HG02642 (cell line): Measurements from ENCODE around the gene PAWR.
"Not testable (repeated sequence)": the region's sequence is repeated elsewhere in the genome, so short reads cannot be mapped to it uniquely, and the experiment has no call there.

Experiments used
- ATAC-seq: cut with Tn5 transposase; IDR thresholded peaks from one replicate; pipeline ENCODE4 v1.9.1; 2021; ENCODE audit warnings: mild to moderate bottlenecking; ENCODE audit not compliant: unreplicated experiment, poor library complexity

Gene PAWR

DNA sequence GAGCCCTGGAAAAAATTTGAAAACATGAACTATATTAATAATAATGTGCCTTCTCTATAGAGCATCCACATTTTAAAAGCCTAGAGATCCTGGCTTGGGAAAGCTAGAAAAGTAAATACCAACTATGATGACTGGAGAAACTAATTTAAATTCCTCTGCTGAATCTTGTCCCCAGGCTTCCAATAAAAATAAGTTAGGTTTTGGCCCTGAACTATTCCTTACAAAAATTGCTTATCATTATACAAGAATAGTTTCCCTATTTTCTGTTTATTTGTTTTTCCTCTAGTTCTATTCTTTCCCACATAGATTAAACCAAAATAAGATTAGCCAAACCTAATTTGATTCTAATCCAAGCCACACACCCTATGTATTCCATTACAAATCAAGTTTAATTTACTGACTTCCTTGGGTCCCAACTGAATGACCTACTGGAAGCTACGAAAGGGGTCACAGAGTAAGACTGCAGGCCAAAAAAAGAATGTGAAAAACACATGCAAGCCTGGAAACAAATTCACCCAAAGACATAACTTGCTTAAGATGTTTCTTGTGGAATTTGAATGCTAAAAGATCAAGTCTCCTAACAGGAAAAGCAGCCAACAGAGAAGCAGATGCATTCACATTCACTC lies 133.0 kb downstream of the PAWR start:
- ATAC-seq, result no peak

DNA sequence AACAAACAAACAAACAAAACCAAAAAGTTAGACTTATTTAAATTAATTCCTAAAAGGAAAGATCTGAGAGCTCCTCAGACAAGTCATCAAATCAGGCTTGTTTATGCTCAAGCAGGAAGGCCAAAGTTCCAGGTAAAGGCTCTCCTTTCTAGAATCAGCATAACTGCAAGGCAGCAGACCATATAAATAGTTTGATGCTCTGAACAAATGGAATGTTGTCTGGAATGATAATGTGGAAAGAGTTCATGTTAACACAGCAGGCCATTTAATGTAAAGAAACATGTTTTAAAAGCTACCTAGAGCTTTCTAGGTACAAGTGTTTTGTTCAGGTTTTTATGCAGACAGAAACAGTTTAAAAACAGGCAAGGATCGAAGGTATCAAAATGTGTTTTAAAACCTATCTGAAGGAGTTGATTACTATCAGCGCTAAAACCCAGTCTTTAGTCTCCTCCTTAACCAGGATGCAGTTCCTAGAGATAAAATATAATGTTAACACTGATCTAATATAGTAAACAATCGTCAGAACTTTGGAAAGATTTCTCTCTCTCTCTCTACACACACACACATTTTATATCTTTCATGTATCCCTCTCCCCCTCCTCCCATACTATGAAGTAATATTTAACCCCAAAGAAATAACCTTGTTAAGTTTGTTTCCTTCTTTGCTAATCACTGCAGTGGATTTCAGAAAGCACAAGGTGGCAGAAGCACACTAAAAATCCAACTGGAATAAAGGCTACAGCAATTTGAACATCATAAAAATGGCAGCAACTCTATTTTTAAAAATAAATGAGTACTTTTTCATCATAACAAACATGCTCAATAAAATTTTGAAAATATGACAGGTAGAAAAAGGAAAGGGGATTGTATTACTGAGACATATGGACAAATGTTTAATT lies 135.5 kb downstream of the PAWR start:
- ATAC-seq, result no peak

DNA sequence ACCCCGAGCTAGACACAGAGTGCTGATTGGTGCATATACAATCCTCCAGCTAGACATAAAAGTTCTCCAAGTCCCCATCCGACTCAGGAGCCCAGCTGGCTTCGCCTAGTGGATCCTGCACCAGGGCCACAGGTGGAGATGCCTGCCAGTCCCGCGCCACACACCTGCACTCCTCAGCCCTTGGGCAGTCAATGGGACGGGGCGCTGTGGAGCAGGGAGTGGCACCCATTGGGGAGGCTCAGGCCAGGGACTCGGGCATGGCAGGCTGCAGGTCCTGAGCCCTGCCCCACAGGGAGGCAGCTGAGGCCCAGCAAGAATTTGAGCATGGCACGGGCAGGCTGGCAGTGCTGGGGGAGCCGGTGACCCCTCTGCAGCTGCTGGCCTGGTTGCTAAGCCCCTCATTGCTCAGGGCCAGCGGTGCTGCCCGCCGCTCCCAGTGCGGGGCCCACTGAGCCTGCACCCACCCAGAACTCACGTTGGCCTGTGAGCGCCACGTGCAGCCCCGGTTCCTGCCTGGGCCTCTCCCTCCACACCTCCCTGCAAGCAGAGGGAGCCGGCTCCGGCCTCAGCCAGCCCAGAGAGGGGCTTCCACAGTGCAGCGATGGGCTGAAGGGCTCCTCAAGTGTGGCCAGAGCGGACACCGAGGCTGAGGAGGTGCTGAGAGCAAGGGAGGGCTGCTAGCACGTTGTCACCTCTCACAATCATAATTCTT lies 136.7 kb downstream of the PAWR start:
- ATAC-seq, result no peak

DNA sequence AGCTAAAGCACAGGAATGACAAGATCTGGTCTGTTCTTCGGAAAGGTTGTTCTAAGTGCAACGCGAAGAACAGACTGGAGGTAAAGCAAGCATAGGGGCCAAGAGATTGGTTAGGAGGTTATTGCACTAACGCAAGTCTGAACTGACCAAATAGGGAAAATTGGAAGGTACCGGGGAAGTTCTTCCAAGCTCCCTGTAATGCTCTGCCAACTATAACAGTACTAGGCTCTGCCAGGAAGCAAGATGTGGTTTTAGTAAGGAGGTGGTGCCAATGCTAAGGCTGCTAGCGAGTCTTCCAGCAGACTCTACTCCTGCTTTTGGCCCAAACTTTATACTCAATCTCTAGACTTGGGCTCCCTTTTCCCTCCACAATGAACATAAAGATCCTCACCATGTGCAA lies 138.6 kb downstream of the PAWR start:
- ATAC-seq, result no peak

DNA sequence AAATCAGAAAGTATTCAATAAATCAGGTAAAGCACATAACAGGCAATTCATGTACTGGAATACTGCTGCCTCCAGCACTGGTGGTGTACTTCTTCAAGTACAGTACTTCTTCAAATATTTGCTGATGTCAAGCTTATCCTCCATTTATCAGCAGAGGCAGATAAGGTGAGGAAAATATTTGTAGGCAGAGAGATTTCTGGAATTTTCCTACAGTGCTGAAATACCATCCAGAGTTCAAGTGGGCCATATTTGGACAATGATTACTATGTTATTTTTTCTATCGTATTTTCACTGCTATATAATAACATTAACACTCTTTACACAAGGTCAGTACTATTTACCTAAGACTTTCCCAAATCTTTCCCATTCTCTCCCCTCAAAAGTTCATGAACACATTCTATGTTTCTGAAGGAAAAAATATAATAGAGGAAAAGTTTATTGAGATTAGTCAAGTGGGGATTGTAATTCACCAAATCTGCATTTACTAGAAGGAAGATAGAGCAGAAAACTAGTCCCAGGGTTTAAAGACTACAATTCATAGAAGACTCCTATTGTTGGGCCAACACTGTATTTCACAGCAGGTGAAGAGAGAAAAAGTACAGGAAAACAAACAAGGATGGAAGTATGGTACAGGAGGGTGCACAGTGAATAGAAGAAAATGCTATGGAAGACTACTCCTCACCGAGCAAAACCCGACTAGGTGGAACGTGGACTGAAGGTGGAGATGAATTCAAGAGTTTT lies 141.1 kb downstream of the PAWR start:
- no peak for ATAC-seq

DNA sequence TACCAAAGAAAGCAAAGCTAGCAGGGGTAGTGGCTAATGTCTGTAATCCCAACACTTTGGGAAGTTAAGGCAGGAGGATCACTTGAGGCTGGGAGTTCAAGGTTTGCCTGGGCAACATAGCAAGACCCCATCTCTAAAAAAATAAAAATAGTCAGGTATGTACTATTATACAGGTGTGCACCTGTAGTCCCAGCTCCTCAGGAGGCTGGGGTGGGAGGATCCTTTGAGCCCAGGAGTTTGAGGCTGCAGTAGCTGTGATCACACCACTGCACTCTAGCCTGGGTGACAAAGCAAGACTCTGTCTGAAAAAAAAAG lies 142.2 kb downstream of the PAWR start:
- ATAC-seq, result no peak

DNA sequence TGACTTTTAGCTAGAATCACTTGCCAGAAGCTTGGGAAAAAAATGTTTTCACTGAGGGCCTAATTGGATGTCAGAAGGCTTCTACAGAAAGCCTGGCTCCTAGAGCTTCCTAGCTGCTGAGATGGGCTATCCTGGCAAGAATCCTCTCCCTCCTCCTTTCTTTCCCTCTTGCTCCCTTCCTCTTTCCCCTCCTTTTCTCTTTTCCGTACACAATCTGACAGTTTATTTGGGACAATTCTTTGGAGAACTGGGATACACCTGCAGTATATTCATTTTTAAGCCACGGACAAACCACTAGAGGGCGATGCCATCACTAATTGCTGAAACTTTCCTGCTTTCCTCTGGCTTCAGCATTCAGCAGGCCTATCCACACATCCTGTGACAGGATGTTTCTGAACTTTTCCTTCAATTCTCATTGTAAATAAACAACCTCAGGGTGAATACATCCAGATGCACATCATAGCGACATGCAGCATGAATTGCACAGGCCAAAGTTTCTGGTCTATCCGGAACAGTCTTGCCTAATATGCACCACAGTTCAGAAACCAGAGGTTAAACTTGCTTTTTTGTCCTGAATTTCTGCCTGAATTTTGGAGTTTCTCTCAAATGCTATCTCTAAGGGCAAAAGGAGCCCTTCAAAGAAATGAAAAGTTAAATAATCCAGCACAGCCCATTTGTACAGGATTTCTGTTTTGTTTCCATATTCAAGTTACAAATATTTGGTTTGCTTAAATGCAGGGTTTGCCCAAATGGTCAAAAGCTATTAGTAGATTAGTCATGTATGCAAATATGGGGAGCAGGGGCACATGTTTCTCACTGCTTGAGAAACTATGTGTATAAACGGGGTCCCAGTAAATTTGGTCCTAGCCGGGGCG lies 142.8 kb downstream of the PAWR start:
- peak; percentile 85 for ATAC-seq

DNA sequence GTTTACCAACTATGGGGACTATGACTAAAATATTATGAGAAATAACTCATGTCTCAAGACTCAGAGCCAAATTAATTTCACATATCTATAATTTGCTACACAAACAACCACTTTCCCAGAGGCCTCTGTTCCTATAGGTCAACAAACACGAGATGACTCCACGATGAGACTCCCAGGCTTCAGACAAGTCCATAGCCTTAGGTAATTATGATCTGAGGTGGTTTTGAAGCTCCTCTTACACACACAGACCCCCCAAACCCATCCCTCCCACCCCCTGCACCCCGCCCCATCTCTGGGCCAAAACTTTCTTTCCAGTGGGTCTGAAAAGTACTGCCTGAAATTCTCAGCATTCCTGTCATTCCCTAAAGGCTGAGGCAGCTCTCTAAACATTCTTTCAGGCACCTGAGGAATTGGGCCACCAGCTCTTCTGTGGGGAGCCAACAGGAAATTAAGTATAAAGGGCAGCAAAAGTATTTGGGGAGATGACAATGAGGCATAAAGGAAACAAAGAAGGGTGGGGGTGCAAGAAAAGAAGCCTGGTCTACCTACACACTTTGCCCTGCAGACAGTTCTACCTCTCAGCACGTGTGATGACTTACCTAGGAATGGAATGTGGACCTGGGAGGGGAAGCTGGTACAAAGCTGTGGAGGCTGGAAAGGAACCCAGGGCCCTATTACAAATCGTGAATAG lies 143.6 kb downstream of the PAWR start:
- ATAC-seq, result no peak

DNA sequence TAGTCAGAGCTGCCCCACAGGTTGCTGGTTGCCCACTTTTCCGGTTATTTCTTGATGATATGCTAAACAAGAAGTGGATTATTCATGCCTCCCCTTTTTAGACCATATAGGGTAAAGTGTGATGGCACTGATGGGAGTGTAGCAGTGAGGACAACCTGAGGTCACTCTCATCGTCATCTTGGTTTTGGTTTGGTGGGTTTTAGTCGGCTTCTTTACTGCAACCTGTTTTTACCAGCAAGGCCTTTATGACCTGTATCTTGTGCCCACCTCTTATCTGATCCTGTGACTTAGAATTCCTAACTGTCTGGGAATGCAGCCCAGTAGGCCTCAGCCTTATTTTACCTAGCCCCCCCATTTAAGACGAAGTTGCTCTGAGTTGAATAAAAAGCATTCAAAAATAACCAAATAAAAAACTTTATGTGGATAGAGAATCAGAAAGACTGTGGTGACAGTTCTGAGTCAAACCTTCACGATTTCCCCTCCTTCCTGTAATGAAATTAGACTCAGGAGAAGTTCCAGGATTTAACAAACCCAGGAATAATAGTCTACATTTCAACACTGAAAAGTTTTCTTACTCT lies 144.2 kb downstream of the PAWR start:
- ATAC-seq, result no peak

DNA sequence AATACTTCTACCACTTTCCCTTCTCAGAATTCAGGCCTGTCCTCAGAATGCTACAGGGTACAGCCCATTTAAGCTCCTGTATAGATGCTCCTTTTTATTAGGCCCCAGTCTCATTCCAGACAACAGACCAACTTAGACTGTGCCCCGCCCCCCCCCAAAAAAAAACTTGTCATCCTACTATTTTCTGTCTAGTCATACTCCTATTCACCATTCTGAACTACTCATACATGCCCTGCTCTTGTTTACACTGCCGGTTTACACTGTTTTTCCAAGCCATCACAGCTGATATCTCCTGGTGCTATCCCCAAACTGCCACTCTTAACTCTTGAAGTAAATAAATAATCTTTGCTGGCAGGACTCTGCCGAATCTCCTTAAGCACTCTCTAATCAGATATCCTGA lies 146.3 kb downstream of the PAWR start:
- not testable (repeated sequence) for ATAC-seq

DNA sequence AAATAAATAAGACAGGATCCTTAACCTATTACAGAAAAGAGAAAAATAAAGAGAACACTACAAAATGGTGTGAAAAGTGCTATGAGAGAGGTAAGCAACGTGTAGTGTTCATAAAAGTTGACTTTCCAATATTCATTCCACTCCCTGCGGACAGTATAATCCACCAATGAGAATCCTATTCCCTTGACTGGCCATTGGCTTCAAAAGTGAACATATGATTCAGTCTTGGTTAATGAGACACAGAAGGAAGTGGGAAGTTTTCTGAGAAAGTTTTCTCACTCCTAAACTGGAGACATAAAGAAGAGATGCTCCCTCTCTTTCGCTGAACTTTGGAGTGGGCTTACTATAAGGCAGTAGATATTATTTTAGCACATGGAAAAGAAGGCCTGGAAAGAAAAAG lies 153.1 kb downstream of the PAWR start:
- ATAC-seq, result no peak

DNA sequence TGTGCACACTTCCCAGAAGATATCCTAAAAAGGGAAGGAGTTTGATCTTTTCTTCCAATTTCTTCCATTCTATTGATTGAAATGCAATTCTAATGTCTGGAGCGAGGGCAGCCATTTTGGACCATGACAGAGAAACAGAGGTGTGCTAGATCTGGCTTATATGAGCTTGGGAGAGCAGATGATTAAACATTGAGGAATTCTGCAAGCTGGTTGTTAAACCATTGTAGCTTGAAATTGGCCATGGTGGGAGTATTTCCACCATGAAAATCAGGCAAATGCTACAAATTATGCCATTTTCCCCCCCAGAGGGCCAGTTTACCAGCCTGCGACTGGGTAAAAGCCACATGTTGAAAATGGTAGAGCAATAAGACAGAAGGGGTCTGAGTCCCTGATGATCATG lies 155.0 kb downstream of the PAWR start:
- no peak for ATAC-seq
